Measurements from ENCODE around the gene HNMT.

DNA sequence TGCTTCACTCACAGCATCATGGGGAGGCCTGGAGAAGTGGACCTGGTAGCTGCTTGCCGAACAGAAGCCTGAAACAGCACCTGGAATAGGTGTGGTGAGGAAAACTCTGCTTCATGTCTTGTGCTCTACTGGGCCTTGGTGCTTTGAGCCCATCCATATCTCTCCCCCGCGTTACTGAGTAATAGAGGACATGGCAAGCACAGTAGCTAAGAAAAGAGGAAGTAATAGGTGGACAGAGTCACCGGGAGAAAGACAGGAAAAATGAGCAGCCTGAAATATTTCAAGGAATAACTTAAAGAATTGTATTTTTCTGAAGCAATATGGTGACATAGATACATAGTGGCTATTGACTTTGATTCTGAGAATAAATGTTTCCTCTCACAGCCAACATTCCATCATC, 14.0 kb upstream of the HNMT start:
- TF ChIP-seq, protein P1, sequence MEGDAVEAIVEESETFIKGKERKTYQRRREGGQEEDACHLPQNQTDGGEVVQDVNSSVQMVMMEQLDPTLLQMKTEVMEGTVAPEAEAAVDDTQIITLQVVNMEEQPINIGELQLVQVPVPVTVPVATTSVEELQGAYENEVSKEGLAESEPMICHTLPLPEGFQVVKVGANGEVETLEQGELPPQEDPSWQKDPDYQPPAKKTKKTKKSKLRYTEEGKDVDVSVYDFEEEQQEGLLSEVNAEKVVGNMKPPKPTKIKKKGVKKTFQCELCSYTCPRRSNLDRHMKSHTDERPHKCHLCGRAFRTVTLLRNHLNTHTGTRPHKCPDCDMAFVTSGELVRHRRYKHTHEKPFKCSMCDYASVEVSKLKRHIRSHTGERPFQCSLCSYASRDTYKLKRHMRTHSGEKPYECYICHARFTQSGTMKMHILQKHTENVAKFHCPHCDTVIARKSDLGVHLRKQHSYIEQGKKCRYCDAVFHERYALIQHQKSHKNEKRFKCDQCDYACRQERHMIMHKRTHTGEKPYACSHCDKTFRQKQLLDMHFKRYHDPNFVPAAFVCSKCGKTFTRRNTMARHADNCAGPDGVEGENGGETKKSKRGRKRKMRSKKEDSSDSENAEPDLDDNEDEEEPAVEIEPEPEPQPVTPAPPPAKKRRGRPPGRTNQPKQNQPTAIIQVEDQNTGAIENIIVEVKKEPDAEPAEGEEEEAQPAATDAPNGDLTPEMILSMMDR (IDR thresholded peaks at IDR 0.05; ENCODE audit: insufficient read depth, low read length) = no peak
- TF ChIP-seq, protein P2, sequence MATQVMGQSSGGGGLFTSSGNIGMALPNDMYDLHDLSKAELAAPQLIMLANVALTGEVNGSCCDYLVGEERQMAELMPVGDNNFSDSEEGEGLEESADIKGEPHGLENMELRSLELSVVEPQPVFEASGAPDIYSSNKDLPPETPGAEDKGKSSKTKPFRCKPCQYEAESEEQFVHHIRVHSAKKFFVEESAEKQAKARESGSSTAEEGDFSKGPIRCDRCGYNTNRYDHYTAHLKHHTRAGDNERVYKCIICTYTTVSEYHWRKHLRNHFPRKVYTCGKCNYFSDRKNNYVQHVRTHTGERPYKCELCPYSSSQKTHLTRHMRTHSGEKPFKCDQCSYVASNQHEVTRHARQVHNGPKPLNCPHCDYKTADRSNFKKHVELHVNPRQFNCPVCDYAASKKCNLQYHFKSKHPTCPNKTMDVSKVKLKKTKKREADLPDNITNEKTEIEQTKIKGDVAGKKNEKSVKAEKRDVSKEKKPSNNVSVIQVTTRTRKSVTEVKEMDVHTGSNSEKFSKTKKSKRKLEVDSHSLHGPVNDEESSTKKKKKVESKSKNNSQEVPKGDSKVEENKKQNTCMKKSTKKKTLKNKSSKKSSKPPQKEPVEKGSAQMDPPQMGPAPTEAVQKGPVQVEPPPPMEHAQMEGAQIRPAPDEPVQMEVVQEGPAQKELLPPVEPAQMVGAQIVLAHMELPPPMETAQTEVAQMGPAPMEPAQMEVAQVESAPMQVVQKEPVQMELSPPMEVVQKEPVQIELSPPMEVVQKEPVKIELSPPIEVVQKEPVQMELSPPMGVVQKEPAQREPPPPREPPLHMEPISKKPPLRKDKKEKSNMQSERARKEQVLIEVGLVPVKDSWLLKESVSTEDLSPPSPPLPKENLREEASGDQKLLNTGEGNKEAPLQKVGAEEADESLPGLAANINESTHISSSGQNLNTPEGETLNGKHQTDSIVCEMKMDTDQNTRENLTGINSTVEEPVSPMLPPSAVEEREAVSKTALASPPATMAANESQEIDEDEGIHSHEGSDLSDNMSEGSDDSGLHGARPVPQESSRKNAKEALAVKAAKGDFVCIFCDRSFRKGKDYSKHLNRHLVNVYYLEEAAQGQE (IDR thresholded peaks at IDR 0.05; ENCODE audit: insufficient replicate concordance, low read depth) = no peak
- TF ChIP-seq POLR2AphosphoS5 (IDR thresholded peaks at IDR 0.05; ENCODE audit: low read depth) (no peak), SPI1 (IDR thresholded peaks at IDR 0.05; ENCODE audit: borderline replicate concordance, low read depth) (no peak), GABPA (IDR thresholded peaks at IDR 0.05; ENCODE audit: low read depth) (no peak)

Measured in HL-60 (cell line).